ENCODE data around the gene NAP1L4.

The NAP1L4 gene

DNA sequence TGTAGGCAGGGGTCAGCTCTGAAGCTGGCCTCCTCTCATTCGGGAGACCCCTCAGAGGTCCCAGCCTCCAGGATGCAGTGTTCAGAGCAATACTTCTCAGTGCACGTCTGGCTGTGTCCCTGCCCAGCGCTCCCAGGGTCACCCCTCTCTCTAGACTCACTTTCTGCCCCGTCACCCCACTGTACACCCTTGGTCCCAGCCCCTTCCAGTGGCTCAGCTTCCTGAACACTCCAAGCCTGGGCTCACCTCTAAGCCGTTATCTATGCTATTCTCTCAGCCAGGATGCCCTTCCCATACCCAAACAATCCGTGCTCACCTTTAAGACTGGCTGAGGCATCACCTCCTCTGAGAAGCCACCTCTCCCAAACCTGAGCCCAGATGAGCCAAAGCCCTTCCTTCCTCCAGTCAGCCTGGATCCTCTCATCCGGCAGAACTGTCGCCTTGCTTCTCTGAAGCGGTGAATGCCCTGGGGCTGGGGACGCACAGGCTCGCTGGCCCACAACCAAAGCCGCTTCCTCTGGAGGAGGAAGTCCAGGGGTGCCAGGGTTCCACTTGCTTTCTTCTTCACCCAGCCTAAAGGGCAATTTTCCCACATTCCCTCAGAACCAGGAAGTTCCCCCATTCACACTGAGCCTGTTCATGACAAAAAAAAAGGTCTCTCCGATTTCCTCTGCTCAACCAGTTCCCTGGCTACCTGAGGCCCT lies 92.9 kb downstream of the NAP1L4 start:
- no peaks in the 10 kb centered on the region for H3K9me3 ChIP-seq (ENCODE audit: control insufficient read depth, insufficient read depth, low read length)
- H3K27me3 ChIP-seq (ENCODE audit: control insufficient read depth, insufficient read depth, low read length), result peaks cover 15% of the 10 kb centered on the region
- no peak overlapping the region for H3K9ac ChIP-seq (ENCODE audit: low read depth, low read length)
- peaks cover 13% of the 10 kb centered on the region for H3K4me1 ChIP-seq (ENCODE audit: control insufficient read depth, insufficient read depth, low read length)
- H3K36me3 ChIP-seq (ENCODE audit: control insufficient read depth, insufficient read depth, low read length), result no peaks in the 10 kb centered on the region
- H3K27ac ChIP-seq (ENCODE audit: low read depth, low read length), result no peak overlapping the region
- no peak overlapping the region for H3K4me3 ChIP-seq (ENCODE audit: low read depth, low read length)

DNA sequence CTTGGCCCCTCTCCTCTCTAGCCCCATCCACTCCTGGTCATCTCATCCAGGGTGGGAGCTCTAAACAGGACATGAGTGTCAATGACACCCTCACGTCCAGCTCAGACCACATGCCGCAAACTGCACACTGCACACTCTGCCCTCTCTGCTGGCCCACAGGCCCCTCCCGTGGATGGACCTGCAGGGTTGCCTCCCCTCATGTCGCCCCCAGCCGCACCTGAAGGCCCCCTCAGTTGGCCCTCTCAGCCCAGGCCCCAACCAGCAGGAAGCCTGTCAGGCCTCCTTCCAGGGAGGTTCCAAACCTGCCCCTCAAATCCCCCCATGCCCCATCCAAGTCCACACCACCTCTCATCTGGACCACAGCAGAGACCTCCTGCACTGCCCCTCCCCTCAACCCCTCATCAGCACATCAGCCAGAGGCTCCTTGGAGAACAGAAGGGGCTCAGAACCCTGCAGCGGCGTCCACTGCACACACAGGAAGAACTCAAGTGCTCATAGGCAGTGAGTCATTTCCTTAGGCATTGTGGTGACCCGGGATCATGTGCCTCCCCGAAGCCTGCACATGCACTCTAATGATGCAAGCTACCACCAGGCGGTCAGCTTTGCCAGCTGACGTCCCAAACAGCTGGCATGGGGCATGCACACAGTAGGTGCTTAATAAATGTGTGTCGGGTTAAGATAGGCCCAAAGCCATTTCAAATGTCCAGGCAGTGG lies 93.6 kb downstream of the NAP1L4 start:
- Histone ChIP-seq H3K27me3 (ENCODE audit: control insufficient read depth, insufficient read depth, low read length) (peaks cover 15% of the 10 kb centered on the region), H3K27ac (ENCODE audit: low read depth, low read length) (no peak overlapping the region), H3K9ac (ENCODE audit: low read depth, low read length) (no peak overlapping the region), H3K9me3 (ENCODE audit: control insufficient read depth, insufficient read depth, low read length) (no peaks in the 10 kb centered on the region), H3K36me3 (ENCODE audit: control insufficient read depth, insufficient read depth, low read length) (no peaks in the 10 kb centered on the region), H3K4me1 (ENCODE audit: control insufficient read depth, insufficient read depth, low read length) (peaks cover 13% of the 10 kb centered on the region), H3K4me3 (ENCODE audit: low read depth, low read length) (no peak overlapping the region)

DNA sequence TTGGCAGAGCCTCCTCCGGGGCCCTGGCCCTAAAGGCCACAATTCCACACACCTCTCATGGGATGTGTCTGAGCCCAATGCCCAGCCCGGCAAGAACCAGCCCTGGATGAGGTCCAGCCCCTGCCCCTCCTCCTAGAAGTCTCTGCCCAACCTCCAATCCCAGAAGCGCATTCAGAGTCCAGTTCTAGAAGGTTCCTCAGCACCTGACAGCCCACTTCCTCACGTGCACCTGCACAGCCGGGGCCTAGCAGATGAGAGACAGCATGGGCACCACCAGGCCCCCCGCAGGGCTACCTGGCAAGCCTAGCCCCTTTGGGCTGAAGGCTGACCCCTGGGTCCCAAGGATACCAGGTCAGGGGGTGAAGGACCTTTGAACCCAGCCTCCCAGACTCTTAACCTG lies 95.1 kb downstream of the NAP1L4 start:
- Histone ChIP-seq H3K4me1 (ENCODE audit: control insufficient read depth, insufficient read depth, low read length) (0 out of 2 replicates have a peak, but pooled peaks cover 6% of the 10 kb centered on the region), H3K27ac (ENCODE audit: low read depth, low read length) (no peak overlapping the region), H3K9ac (ENCODE audit: low read depth, low read length) (no peak overlapping the region)

DNA sequence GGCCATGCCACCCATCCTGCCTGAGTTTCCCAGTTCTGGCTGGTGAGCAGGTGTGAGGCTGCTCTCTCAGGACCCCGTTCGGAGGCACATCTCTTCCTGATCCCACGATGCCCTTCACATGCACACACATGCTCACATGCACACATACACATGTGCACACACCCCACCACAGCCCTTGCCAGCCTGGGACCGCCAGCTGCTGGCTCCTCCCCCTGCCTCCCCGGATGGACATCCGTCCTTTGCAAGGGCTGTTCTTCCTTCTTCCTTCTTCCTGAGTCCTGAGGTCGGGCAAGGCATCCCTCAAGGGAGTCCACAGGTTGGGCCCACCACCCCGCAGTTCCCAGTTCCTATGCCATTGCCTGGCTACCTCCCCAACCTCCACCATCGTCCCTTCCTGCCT lies 96.1 kb downstream of the NAP1L4 start:
- Histone ChIP-seq H3K27me3 (ENCODE audit: control insufficient read depth, insufficient read depth, low read length) (peaks cover 11% of the 10 kb centered on the region), H3K27ac (ENCODE audit: low read depth, low read length) (no peak overlapping the region), H3K4me1 (ENCODE audit: control insufficient read depth, insufficient read depth, low read length) (peaks cover 10% of the 10 kb centered on the region; the same call in 1 of the 2 replicates), H3K9ac (ENCODE audit: low read depth, low read length) (no peak overlapping the region), H3K9me3 (ENCODE audit: control insufficient read depth, insufficient read depth, low read length) (no peaks in the 10 kb centered on the region), H3K36me3 (ENCODE audit: control insufficient read depth, insufficient read depth, low read length) (no peaks in the 10 kb centered on the region), H3K4me3 (ENCODE audit: low read depth, low read length) (no peak overlapping the region)

More for the DNA sequence above, 95.1 kb downstream of the NAP1L4 start:
- Histone ChIP-seq H3K27me3 (ENCODE audit: control insufficient read depth, insufficient read depth, low read length) (peaks cover 15% of the 10 kb centered on the region), H3K36me3 (ENCODE audit: control insufficient read depth, insufficient read depth, low read length) (no peaks in the 10 kb centered on the region), H3K9me3 (ENCODE audit: control insufficient read depth, insufficient read depth, low read length) (no peaks in the 10 kb centered on the region), H3K4me3 (ENCODE audit: low read depth, low read length) (no peak overlapping the region)

All from HUES48 (cell line).